ENCODE measurements around the gene DGKD.

DNA sequence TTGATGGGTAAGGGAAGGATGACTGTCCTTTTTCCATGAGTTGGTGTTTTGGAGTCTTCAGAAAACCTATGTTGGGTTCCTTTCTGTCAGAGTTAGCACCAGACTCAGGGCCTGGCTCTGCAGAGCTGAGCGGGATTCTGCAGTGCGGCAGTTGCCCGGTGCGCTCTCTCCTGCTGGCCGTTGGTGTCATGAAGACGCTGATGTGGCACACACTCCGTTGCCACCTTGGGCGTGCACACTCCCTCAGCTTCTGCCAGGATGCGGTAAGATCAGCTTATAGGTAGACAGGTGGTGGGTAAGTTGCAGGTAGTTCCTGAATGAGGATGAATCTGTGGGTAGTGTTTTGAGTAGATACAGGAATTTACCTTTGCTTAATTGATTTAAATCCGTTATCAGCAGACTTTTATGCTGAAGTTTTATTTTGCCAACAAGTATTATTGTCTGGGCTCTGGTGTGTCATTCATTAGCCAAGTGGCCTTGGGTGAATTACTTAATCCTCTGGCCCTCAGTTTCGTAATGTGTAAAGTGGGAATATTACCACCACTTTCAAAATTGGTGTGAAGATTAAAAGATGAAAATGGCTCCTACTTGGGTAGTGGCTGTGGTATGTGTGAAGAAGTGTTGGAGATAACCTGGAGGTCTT, 26.8 kb downstream of the DGKD start:
- TF ChIP-seq GATA3 (IDR thresholded peaks at IDR 0.05; ENCODE audit: low read depth, low read length) (no peak), GATA2 (IDR thresholded peaks at IDR 0.05; ENCODE audit: low read depth, low read length) (no peak)

All from SH-SY5Y (cell line).